DND-41 (cell line): ENCODE results near the gene BICDL1.

Experiments used
- CTCF ChIP-seq: IDR thresholded peaks from 2 replicates; pipeline ENCODE4 v1.5.1; 2012; ENCODE audit warnings: borderline replicate concordance, low read length, moderate library complexity, mild to moderate bottlenecking; ENCODE audit not compliant: poor library complexity, severe bottlenecking; ENCODE audit errors: extremely low read depth
- EZH2 ChIP-seq: IDR thresholded peaks from 3 replicates; pipeline ENCODE4 v1.6.1; 2012; ENCODE audit warnings: borderline replicate concordance, low read depth, mild to moderate bottlenecking, moderate library complexity, low read length, inconsistent platforms; ENCODE audit not compliant: severe bottlenecking

GRCh38 chr12:120130011-120130410, 141.0 kb downstream of the BICDL1 start:
- TF ChIP-seq CTCF (no peak), EZH2 (no peak)
